NCI-H2196 treated with DMSO at 0.1 percent for 48 hours (cell line): ENCODE measurements around the gene ZNHIT3.
"Not testable (repeated sequence)": the region's sequence is repeated elsewhere in the genome, so short reads cannot be mapped to it uniquely, and the experiment has no call there.

Experiments used
- DNase-seq: peaks from one replicate; lab custom pipeline; 2025; ENCODE audit not compliant: unreplicated experiment; lab: John Stamatoyannopoulos, UW

Gene ZNHIT3

GRCh38 chr17:36482611-36483504, 3.6 kb upstream of the ZNHIT3 start:
- DNase-seq = peak; percentile 19

GRCh38 chr17:36484021-36484420, 2.5 kb upstream of the ZNHIT3 start:
- DNase-seq = not testable (repeated sequence)

DNA sequence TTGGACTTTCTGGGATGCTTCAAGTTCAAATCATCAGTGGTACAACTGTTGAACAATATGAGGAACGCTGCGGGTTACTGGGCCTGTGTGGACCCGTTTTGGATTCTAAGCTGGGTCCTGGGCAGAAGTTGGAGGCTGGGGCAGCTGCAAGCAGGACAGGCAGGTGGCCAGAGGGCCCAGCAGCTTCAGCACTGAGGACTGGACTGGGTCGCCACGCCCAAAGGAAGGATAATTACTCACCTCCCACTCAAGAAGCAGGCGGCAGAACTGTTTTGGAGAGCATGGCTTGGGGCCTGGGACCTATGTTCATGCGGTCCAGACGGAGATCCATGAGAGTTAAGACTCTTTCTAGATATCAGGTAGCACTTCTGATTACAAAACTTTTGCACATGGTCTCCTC, 1.5 kb upstream of the ZNHIT3 start:
- no peak for DNase-seq

GRCh38 chr17:36485805-36486203, 677 bp upstream of the ZNHIT3 start:
- DNase-seq = no peak

DNA sequence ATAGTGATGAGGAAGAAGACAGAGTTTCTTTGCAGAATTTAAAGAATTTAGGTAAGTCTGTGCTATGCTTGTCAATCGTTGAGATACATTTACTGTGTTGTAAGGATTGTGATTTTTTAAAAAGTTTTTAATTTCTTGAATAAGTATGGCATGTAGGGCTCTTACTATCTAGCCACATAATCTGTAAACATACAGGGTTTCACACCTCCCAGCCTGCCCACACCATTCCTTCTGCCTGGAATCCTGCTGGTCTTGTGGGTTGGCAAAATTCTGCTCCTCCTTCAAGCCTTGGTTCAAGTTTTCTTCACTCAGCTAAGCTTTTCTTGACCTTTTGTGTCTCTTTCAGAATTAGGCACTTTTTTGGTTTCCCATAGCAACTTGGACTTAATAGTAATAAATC, 7.5 kb downstream of the ZNHIT3 start:
- DNase-seq = no peak

DNA sequence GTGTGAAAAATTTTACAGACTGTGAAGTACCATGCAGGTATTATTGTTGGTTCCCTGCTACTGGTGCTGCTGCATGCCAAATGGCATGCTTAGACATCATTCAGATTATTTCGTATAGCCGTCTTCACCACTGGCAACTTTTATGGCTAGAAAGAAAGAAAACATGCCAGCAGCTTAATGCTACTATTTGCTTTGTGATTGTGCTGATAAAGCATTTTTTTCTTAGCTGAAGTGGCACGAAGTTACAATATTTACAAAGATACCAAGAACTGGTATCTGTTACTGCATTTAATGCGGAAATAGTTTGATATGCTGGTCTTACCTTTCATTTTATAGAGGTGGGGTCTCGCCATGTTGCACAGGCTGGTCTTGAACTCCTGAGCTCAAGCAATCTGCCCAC, 8.2 kb downstream of the ZNHIT3 start:
- DNase-seq = no peak

DNA sequence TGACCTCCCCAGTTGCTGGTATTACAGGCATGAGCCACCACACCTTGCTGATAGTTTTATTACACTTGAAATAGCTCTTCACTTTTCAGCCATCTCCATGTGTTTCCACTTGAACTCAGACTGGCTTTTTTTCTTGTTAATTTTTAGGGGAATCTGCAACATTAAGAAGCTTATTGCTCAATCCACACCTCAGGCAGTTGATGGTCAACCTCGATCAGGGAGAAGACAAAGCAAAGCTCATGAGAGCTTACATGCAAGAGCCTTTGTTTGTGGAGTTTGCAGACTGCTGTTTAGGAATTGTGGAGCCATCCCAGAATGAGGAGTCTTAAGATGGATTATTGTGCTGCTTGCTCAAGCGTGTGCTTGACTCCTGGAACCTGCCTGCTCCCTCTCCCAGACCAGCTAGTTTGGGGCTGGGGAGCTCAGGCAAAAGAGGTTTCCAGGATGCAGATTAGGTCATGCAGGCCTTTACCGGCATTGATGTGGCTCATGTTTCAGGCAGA, 8.6 kb downstream of the ZNHIT3 start:
- DNase-seq = no peak

DNA sequence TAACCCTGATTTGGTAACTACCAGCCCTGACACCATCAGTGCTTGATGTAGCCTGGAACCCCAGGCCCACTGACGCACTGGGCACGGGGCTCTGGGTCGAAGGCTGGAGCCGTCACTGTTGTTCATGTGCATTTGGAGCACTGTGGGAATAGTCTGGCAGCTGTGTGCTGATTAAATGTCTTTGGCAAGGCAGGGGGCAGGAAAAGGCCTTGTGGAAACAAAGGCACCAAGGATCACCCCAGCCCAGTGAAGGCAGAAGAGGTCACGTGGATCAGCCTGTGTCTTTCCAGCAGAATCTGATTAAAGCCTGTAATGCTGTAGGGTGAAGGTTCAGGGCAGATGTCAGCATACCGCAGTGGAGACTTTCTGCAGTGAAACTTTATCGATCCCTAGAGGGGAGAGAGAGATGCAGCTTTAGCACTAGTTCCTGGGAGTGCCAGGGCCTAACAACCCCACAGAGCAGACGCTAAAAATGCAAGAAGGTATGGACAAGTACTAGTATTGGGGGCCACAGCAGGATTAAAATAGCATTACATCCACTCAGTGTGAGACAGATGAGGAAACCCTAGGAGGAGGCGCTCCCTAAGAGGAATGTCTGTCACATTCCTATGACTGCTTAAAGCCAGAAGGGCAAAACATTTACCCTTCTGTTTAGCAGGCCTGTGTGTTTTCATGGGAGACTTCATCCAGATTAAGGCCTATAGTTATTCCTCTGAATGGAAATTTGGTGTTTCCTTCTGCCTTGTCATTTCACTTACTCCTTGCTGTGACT, 9.7 kb downstream of the ZNHIT3 start:
- no peak for DNase-seq

DNA sequence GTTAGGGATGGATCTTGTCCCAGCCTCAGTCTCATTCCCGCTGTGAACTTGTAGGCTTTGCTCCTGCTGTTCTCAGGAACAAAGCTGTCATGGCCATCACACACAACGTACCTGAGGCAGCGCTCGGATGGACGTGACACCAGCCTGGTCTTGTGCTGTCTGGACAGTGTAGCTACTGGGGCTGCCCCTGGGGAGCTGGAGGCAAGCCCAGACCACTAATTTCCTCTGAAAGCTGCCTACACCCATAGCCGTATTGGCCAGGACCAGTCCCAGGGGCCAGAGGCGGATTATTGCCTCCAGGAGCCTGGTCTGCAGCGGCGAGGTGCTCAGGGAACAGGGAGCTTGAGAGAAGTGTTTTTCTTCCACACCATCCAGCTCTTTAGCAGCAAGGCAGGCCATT, 11.7 kb downstream of the ZNHIT3 start:
- DNase-seq = no peak

GRCh38 chr17:36498560-36499300, 12.2 kb downstream of the ZNHIT3 start:
- DNase-seq = no peak

DNA sequence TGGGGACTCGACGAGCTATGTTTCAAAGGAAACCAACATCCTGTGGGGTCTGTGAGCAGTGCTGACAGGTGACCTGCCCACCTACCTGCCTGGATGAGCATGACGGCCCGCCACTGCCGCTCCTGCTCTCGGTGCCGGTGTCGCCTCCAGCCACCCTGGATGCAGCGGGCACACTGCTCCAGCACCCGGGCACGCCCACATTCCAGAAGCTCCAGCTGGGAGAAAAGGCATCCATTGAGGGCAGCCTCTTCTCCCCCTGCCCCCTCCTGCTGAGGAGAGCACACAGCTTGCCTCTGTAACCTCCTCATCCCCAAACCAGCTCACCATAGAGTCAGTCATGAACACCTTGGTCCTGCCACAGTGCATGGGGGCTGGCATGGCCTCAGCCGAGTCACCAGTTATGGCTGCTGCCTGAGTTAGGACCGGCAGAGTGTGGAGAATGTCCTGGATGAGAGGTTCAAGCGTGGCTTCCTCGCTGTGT, 14.3 kb downstream of the ZNHIT3 start:
- DNase-seq = no peak

DNA sequence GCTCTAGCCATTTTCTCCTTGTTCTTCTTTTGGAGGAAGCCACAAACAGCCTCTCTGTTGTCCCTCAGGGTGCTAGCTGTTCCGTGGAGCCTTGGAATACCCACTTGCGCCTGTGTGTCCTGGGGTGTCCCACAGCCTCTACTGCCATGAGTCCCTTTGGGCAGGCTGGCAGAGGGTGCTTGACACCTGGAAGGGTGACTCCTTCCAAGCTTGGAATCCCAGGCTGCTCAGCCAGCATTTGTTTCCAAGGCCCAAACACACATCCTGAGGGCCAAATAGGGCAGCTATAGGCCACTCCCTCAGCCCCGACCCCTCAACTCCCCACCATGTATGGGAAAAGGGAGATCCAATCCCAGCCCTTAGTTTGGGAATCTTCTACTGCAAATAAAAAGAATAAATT, 14.9 kb downstream of the ZNHIT3 start:
- DNase-seq = no peak

- no peak for DNase-seq
Measured at GRCh38 chr17:36501963-36502362, 15.5 kb downstream of the ZNHIT3 start.

DNA sequence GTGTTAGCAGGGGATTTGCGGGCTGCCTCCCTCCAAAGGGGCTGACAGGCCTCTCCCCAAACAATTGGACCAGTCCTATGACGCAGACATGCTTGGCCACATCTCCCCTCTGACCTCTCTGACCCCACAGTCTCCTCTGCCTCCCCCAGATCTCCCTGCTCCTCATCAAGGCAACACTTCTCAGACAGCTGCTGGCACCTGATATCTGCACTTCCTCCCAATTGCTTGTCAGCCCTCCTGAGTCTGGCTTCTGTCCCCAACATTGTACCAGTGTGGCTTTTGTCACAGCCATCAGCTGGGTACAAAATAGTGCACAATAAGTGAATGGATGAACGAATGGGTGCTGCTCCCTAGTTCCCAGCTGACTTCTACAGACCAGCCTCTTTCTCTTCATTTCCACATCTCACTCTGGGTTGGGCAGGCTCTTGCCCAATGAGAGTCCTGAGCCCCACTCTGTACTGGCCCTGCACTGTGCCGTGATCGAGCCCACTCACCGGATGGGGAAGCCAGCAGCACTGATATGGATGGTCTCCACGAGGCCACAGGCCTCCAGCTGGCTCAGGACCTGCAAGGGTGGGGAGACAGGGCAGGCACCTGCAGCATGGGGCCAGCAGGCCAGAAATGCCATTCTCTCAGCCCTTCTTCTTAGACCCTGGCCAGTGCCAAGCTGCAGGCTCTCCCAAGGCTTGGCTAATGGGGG, 17.1 kb downstream of the ZNHIT3 start:
- no peak for DNase-seq

- DNase-seq = no peak
Measured at GRCh38 chr17:36504156-36504545, 17.7 kb downstream of the ZNHIT3 start.

GRCh38 chr17:36505171-36505570, 18.7 kb downstream of the ZNHIT3 start:
- no peak for DNase-seq

DNA sequence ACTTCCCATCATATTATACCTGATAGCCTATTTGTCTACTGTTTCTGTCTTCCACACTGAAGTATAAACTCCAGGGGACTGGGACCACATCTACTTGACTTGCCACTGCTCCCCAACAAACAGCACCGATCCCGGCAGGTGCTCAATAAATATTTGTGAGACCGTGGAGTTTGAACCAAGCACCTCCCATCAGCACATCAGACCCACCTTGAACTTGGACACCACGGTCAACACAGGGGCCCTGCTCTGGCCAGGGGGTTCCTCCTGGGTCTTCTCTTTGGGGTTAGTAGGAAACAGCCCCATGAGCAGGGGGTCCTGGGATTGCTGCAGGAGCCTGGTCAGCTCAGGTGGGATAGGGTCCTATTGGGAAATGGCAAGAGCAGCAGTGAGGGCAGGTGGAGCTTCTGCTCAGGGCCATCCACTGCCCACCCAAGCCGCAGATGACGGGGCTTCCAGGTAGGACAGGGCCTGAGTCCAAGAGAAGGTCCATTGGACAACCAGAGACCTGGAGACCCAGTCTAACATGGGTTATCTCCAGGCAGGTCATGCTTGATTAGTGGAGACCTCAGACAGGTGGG, 19.9 kb downstream of the ZNHIT3 start:
- no peak for DNase-seq

- no peak for DNase-seq
Measured at GRCh38 chr17:36506831-36507230, 20.4 kb downstream of the ZNHIT3 start.

DNA sequence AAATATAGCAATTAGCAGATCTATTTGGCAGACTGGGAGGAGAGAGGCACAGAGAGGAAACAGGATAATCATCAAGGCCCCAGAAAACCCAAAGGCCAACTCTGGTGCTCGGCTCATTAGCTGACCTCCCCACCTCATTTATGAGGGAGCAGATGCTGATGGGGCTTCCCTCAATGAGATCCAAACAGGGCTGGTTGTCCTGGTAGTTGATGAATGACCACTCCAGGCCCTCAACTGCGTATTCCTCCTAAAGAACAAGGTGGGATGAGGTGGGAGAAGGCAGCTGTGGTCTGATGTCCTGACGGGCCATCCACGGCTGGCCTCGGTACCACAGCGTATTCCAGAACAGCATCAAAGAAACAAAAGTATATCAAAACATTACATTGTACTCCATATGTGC, 20.8 kb downstream of the ZNHIT3 start:
- DNase-seq = no peak

DNA sequence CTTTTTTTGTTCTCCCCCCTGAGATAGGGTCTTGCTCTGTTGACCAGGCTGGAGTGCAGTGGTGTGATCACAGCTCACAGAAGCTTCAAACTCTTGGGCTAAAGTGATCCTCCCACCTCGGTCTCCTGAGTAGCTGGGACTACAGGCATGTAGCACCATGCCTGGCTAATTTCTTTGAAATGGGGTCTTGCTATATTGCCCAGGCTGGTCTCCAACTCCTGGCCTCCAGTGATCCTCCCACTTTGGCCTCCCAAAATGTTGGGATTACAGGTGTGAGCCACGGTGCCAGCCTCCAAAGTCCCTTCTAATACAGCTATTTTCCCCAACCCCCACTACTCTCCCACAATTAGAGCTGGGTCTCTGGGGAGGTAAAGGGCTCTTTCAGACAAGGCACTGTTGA, 22.0 kb downstream of the ZNHIT3 start:
- not testable (repeated sequence) for DNase-seq
